Activated T-helper 1 cell treated with anti-CD3 and anti-CD28 coated beads, Interleukin-12 subunit alpha, Interleukin-12 subunit beta, Interleukin-2, Interleukin-4 antibody, amounts not matched to agents 30 ng/mL and 10 ng/mL and 1 ng/mL, durations not matched to agents 14 hours and 24 hours and 36 hours (primary cell): ENCODE data around the gene RPL12. TPM values are rescaled to one million over a fixed set of nuclear protein-coding genes. Genes with fewer than 3 reads are reported as not detected.

Experiments used
- DNase-seq: peaks from one replicate; pipeline ENCODE4 v3.0.0; 2021; ENCODE audit warnings: low spot score
- H3K27ac Mint-ChIP-seq: one replicate; pipeline ENCODE4 v1.8.0; 2021; ENCODE audit warnings: mild to moderate bottlenecking, mixed read lengths
- H3K27me3 Mint-ChIP-seq: one replicate; pipeline ENCODE4 v1.8.0; 2022; ENCODE audit warnings: mild to moderate bottlenecking, moderate library complexity, mixed read lengths; ENCODE audit not compliant: insufficient read depth
- H3K36me3 Mint-ChIP-seq: one replicate; pipeline ENCODE4 v1.8.0; 2021; ENCODE audit warnings: low read depth, mixed read lengths
- H3K4me1 Mint-ChIP-seq: one replicate; pipeline ENCODE4 v1.8.0; 2021; ENCODE audit warnings: low read depth, mixed read lengths
- H3K4me3 Mint-ChIP-seq: one replicate; pipeline ENCODE4 v1.8.0; 2021; ENCODE audit warnings: mild to moderate bottlenecking, moderate library complexity, mixed read lengths
- H3K9me3 Mint-ChIP-seq: one replicate; pipeline ENCODE4 v1.8.0; 2021; ENCODE audit warnings: mixed read lengths
- intact Hi-C: fragments of 100-400 bp; cut with micrococcal nuclease; formaldehyde crosslinking; loops from one replicate; pipeline ENCODE4 v1.15.1; 2024
- total RNA-seq: library from RNA; stranded (reverse); gene quantifications from 2 replicates; pipeline ENCODE4 v1.2.3, GENCODE V29; 2022

Gene RPL12
- total RNA-seq, 1 donor from 2014 or later: 1,162 TPM

DNA sequence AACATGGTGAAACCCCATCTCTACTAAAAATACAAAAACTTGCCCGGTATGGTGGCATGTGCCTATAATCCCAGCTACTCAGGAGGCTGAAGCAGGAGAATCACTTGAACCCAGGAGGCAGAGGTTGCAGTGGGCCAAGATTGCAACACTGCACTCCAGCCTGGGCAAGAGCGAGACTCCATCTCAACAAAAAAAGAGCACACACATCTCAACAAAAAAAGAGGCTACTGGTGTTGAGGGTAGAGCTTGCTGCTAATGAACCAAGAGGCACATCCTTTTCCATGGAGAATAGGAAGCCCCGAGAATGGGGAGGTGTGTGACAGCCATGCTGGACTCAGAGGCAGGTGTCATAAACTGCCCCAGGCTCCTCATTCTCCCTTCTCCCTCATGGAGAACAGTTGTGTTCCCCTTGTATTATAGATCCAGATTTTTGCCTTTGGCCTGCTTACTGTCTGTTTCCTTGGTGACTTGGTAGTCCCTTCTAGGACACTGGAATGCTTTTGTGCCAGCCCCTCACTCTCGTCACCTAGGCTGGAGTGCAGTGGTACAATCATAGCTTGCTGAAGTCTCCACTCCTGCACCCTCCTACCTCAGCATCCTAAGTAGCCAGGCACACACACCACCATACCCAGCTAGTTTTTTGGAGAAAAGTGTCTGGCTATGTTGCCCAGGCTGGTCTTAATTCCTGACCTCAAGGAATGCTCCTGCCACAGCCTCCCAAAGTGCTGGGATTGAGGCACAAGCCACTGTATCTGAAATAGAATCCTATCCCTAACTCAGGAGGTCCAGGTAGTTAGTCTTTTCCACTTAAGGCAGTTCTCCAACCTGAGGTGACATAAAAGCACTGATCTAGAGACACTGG, 5.1 kb downstream of the RPL12 start:
- Mint-ChIP-seq H3K27ac (peak overlapping the region; percentile 61), H3K4me3 (peak overlapping the region; percentile 39), H3K27me3 (no peaks in the 10 kb centered on the region), H3K4me1 (peaks cover 42% of the 10 kb centered on the region), H3K9me3 (peaks cover 34% of the 10 kb centered on the region), H3K36me3 (peaks cover 87% of the 10 kb centered on the region)
- DNase-seq: no peak
- intact Hi-C loops: no loop called here

DNA sequence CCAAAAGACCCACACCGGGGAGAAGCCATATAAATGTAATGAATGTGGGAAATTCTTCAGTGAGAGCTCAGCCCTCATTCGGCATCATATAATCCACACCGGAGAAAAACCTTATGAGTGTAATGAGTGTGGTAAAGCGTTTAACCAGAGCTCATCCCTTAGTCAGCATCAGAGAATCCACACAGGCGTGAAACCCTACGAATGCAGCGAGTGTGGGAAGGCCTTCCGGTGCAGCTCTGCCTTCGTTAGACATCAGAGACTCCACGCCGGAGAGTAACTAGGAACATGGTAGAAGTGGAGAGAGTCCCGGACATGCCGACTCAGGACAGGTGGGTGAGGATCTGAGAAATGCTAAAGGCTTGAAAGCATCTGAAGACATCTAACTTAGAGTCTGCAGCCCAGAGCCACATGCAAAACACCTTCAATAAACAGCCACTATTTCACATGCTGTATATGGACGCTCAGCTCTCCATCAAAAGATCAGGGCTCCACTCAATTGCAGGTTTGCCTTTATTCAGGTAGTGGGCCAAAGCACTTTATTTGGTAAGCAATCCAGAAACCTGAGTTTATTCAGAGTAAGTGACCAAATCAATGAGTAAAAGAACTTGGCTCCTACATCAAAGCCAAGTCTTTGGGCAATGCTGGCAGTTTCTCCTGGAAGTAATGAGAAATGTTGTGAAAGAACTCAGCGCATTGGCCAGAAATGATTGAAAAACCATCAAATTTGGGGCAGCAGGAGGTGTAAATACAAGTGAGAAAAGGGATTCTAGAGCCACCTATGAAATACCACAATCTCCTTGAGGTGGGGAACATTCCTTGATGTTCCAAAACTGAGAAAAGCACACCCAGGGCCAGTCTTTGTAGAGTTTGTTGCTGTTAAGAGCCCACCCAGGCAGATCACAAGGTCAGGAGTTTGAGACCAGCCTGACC, 6.0 kb downstream of the RPL12 start:
- no peak for DNase-seq
- intact Hi-C loops: no loop called here
- peak overlapping the region; percentile 15 for H3K4me3 Mint-ChIP-seq
- H3K36me3 Mint-ChIP-seq: peaks cover 90% of the 10 kb centered on the region
- peaks cover 34% of the 10 kb centered on the region for H3K9me3 Mint-ChIP-seq
- H3K27ac Mint-ChIP-seq: peak overlapping the region; percentile 11
- H3K4me1 Mint-ChIP-seq: peaks cover 40% of the 10 kb centered on the region
- H3K27me3 Mint-ChIP-seq: no peaks in the 10 kb centered on the region

DNA sequence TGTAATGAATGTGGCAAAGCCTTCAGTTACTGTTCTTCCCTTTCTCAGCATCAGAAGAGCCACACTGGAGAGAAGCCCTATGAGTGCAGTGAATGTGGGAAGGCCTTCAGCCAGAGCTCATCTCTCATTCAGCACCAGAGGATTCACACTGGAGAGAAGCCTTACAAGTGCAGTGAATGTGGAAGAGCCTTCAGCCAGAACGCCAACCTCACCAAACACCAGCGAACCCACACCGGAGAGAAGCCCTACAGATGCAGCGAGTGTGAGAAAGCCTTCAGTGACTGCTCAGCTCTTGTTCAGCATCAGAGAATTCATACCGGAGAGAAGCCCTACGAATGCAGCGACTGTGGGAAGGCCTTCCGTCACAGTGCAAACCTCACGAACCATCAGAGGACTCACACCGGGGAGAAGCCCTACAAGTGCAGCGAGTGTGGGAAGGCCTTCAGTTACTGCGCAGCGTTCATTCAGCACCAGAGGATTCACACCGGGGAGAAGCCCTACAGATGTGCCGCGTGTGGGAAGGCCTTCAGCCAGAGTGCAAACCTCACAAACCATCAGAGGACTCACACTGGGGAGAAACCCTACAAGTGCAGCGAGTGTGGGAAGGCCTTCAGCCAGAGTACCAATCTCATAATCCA, 6.8 kb downstream of the RPL12 start:
- H3K27ac Mint-ChIP-seq: peak overlapping the region; percentile 66
- H3K4me3 Mint-ChIP-seq: no peak overlapping the region
- H3K27me3 Mint-ChIP-seq: no peaks in the 10 kb centered on the region
- H3K36me3 Mint-ChIP-seq: peaks cover 90% of the 10 kb centered on the region
- DNase-seq: no peak
- peaks cover 32% of the 10 kb centered on the region for H3K4me1 Mint-ChIP-seq
- intact Hi-C loops: no loop called here
- peaks cover 34% of the 10 kb centered on the region for H3K9me3 Mint-ChIP-seq

DNA sequence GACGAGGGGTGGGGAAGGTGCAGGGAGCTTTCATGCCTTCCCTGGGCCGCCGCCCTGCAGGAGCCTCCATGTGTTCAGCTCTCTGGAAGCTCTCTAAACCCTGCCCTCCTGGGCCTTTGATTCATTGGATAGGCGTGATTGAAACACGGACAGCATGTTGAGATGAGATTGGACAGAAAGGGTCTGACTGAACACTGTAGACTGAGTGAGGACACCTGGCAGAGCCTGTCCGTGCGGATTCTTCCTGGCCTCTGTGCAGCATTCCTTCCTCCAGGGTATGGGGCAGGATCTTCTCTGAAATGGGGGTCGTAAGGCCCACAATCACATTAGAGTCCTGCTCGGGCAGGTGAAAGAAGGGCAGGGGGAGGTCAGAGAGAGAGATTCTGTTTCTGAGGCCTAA, 12.8 kb downstream of the RPL12 start:
- Mint-ChIP-seq H3K27me3 (no peaks in the 10 kb centered on the region), H3K36me3 (peaks cover 81% of the 10 kb centered on the region), H3K9me3 (no peaks in the 10 kb centered on the region), H3K4me3 (no peak overlapping the region), H3K27ac (no peak overlapping the region), H3K4me1 (peaks cover 13% of the 10 kb centered on the region)
- DNase-seq: no peak
- intact Hi-C loops: no loop called here

DNA sequence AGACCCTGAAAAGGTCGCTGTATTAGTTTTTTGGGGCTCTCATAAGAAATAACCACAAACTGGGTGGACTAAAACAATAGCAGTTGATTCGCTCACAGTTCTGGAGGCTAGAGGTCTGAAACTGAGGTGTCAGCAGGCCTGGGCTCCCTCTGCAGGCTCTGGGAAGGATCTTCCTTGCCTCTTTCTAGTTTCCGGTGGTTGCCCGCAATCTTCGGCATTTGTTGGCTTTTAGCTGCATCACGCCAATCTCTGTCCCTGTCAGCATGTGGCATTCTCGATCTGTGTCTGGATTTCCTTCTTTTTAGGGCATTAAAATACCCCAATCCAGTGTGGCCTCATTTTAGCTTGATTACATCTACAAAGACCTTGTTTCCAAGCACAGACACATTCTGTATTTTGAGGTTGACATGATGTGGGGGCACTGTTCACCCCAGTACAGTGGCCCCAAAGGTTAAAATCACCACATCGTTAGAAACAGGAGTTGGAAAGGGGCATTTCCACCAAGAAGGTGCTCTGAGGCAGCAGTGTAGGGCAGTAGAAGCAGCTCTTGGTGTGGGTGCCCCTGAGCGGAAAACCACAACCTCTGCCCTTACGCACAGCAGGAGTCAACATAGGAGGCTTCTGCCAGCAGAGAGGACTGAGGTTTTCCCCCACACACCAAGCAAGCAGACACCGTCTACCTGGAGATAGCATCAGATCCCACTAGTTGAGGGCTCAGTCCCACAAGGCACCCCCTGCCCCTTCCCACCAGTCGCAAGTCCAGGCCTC, 13.5 kb downstream of the RPL12 start:
- intact Hi-C loops: no loop called here
- no peak for DNase-seq
- Mint-ChIP-seq H3K27ac (no peak overlapping the region), H3K27me3 (no peaks in the 10 kb centered on the region), H3K9me3 (no peaks in the 10 kb centered on the region), H3K4me3 (no peak overlapping the region), H3K4me1 (peaks cover 13% of the 10 kb centered on the region), H3K36me3 (peaks cover 76% of the 10 kb centered on the region)

DNA sequence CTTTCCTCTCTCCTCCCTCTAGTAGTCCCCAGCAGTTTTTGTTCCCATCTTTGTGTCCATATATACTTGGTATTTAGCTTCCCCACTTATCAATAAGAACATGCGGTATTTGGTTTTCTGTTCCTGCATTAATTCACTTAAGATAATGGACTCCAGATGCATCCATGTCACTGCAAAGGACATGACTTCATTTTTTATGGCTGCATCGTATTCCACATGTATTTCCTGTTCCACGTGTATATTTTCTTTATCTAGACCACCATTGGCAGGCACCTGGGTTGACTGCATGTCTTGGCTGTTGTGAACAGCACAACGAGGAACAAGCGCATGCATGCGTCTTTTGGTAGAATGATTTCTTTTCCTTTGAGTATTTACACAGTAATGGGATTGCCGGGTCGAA, 20.8 kb downstream of the RPL12 start:
- no peak for DNase-seq
- no peaks in the 10 kb centered on the region for H3K9me3 Mint-ChIP-seq
- H3K27ac Mint-ChIP-seq: peak overlapping the region; percentile 10
- intact Hi-C loops: no loop called here
- peaks cover 44% of the 10 kb centered on the region for H3K4me1 Mint-ChIP-seq
- no peak overlapping the region for H3K4me3 Mint-ChIP-seq
- H3K27me3 Mint-ChIP-seq: no peaks in the 10 kb centered on the region
- peaks cover 55% of the 10 kb centered on the region for H3K36me3 Mint-ChIP-seq

DNA sequence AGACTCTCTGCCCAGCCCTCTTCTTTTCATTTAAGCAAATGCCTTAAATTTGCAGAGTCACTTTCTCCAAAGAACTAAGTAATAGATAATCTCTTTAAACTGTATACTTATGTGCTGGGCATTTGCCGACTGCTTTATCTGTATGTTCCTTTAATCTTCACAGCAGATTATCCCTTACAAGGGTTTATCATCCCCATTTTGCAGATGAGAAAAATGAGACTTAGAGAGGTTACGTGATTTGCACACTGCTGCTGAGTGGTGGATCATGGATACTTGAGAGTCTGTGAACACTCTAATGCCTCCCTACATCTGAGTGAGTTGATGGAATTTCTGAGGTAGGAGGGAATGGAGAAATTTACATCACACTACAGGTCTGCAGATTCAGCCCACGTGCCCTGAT, 22.9 kb downstream of the RPL12 start:
- no peaks in the 10 kb centered on the region for H3K9me3 Mint-ChIP-seq
- peaks cover 48% of the 10 kb centered on the region for H3K36me3 Mint-ChIP-seq
- peaks cover 3% of the 10 kb centered on the region for H3K27me3 Mint-ChIP-seq
- peak overlapping the region; percentile 75 for H3K27ac Mint-ChIP-seq
- peaks cover 64% of the 10 kb centered on the region for H3K4me1 Mint-ChIP-seq
- H3K4me3 Mint-ChIP-seq: peak overlapping the region; percentile 5
- intact Hi-C loops: loop anchor here (5.0 to 10.0 kb wide), 4 partner anchors 114 to 604 kb away; partner anchors contain the start of gene SH2D3C
- DNase-seq: no peak

DNA sequence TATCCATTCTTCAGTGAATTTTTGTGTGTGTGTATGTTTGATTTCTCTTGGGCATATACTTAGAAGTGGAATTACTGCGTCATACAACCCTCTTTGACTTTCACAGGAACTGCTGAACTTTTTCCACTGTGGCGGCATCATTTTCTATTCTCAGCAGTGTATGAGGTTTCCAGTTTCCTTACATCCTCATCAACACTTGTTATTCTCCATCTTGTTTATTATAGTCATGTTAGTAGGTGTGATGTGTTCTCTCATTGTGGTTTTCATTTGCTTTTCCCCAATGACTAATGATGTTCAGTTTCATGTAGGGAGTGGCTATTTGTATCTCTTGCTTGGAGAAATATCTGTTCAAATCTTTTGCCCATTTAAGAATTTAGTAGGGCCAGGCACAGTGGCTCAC, 24.4 kb downstream of the RPL12 start:
- H3K36me3 Mint-ChIP-seq: peaks cover 47% of the 10 kb centered on the region

DNA sequence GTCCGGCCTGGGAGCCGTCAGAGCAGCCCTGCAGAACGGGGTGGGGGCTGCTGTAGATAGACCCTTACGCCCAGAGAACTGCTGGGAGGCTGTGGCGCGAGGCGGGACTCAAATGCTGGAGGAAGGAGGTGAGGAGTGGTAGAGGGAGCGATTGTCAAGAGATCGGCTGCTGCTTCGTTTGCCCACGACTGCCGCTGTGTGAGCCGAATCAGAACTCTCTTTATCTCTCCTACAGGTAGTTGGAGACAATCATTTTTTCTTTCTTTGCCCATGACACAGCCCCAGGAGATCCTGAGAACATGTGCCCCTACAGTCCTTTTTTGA, 26.6 kb downstream of the RPL12 start:
- peaks cover 59% of the 10 kb centered on the region for H3K4me1 Mint-ChIP-seq
- H3K27ac Mint-ChIP-seq: peak overlapping the region; percentile 97
- intact Hi-C loops: loop anchor here (1.0 to 10.0 kb wide), 6 partner anchors 27 to 440 kb away; partner anchors contain the start of genes LRSAM1, RPL12 and SH2D3C
- peak overlapping the region; percentile 99 for H3K4me3 Mint-ChIP-seq
- peaks cover 31% of the 10 kb centered on the region for H3K36me3 Mint-ChIP-seq
- peak; percentile 11 for DNase-seq
- H3K27me3 Mint-ChIP-seq: peaks cover 3% of the 10 kb centered on the region
- H3K9me3 Mint-ChIP-seq: no peaks in the 10 kb centered on the region

More for the DNA sequence above, 24.4 kb downstream of the RPL12 start:
- Mint-ChIP-seq H3K27me3 (peaks cover 3% of the 10 kb centered on the region), H3K9me3 (no peaks in the 10 kb centered on the region), H3K4me1 (peaks cover 73% of the 10 kb centered on the region), H3K27ac (peak overlapping the region; percentile 97), H3K4me3 (peak overlapping the region; percentile 99)
- intact Hi-C loops: loop anchor here (1.0 to 10.0 kb wide), 5 partner anchors 112 to 606 kb away; partner anchors contain the start of gene SH2D3C
- DNase-seq: peak; percentile 32

DNA sequence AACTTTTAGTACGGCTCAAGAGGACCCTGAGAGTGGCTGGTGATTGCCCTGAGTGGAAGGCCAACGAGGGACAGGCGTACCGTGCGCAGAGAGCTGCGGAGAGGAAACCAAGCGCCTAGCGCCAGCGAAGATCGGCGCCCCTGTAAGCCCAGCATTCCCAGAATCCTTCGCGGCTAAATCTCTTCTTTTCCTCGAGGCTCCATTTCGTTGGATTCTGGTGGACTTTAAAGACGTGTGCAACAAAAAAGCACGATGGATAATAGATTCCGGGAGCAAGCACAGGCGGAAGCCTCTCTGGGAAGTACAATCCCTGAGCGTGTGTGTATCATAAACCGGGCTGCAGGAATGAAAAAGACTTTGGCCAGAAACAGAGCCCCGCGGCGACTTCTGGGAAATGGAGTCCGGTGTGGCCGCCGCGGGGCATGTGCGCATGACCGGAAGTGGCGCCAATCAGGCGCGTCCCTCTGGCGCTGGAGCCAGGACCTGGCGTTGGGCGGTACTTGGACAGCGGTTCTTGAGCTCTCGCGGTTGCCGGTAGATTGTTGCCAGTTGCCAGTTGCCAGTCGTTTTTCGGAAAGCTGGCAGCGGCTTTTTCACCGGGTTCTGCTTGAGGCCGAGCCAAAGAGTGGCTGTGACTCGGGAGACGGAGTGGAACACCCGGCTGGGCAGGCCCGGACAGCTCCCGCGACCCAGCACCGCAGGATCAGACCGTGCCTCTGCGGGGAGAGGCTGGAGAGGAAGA, 27.1 kb downstream of the RPL12 start, which contains the start of gene ZNF79:
ZNF79 (plus strand) TSS at position 449 of the 742 bp plus-strand sequence. CDS start 406 bp downstream, outside the sequence.
- Mint-ChIP-seq H3K4me1 (peaks cover 59% of the 10 kb centered on the region), H3K36me3 (peaks cover 31% of the 10 kb centered on the region), H3K27ac (peak within 1 kb of the TSS; percentile 97), H3K9me3 (no peaks in the 10 kb centered on the region), H3K4me3 (peak within 1 kb of the TSS; percentile 99), H3K27me3 (peaks cover 3% of the 10 kb centered on the region)
- intact Hi-C loops: loop anchor here (1.0 to 10.0 kb wide), 6 partner anchors 27 to 439 kb away; partner anchors contain the start of genes LRSAM1, RPL12 and SH2D3C
- peak; percentile 92 for DNase-seq

DNA sequence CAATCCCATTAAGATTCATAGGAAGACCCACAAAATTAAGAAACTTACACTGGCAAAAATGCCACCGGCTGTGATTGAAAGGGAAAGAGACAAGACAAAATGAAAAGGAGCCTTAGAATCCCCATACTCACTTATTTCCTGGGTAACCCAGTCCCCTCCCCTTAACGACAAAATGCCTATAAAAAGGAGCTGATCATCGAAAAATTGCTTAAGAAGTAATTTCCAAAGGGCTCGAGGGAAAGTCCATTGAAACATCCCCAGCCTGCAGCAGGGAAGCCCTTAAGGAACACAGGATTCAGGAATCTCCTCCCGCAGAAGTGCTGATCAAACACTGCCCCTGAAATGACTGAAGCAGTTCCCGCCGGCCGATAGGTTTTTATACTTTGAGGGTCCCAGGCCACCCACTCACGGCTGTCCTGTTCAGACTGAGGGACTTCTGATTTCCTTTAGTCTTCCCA, 27.7 kb downstream of the RPL12 start:
- H3K27me3 Mint-ChIP-seq: peaks cover 3% of the 10 kb centered on the region
- H3K4me1 Mint-ChIP-seq: peaks cover 54% of the 10 kb centered on the region
- H3K27ac Mint-ChIP-seq: peak overlapping the region; percentile 97
- no peak for DNase-seq
- no peaks in the 10 kb centered on the region for H3K9me3 Mint-ChIP-seq
- peak overlapping the region; percentile 99 for H3K4me3 Mint-ChIP-seq
- intact Hi-C loops: loop anchor here (10.0 kb wide), 3 partner anchors 109 to 439 kb away; partner anchors contain the start of gene SH2D3C
- H3K36me3 Mint-ChIP-seq: peaks cover 27% of the 10 kb centered on the region
